HCT116 (cell line): Measurements from ENCODE around the gene ASAP2.

Source experiments
- CTCF ChIP-seq, 3 experiments: fragments of 200-600 bp in 1 of 3; sonication (generic) in 1 of 3; IDR thresholded peaks in 2 of 3; conservative IDR thresholded peaks in 1 of 3; 2 replicates each; pipeline ENCODE4 v1.5.1; 2012 to 2017; ENCODE audit warnings: low read depth in 2 of 3, low read length in 2 of 3, antibody characterized with exemption in 1 of 3, borderline replicate concordance in 1 of 3, control low read depth in 1 of 3, mild to moderate bottlenecking in 1 of 3, mixed read lengths in 1 of 3, mixed run types in 1 of 3, moderate library complexity in 1 of 3; ENCODE audit not compliant: insufficient read depth in 1 of 3
- ELF1 ChIP-seq: IDR thresholded peaks from 2 replicates; pipeline ENCODE4 v1.6.1; 2012; ENCODE audit warnings: low read depth, borderline replicate concordance
- EZH2 ChIP-seq: fragments of 200-600 bp; sonication (generic); IDR thresholded peaks from 2 replicates; pipeline ENCODE4 v1.6.1; 2017; ENCODE audit warnings: antibody characterized with exemption, mixed run types
- JUND ChIP-seq: IDR thresholded peaks from 2 replicates; pipeline ENCODE4 v1.6.1; 2012
- MAX ChIP-seq: IDR thresholded peaks from 2 replicates; pipeline ENCODE4 v1.6.1; 2012
- POLR2A ChIP-seq: IDR thresholded peaks from 2 replicates; pipeline ENCODE4 v1.7.0; 2011; ENCODE audit warnings: borderline replicate concordance; ENCODE audit not compliant: insufficient read depth, insufficient read length; ENCODE audit errors: extremely low read depth
- POLR2AphosphoS5 ChIP-seq: IDR thresholded peaks from 2 replicates; pipeline ENCODE4 v1.6.1; 2011; ENCODE audit warnings: mild to moderate bottlenecking, low read depth, low read length, moderate library complexity
- RAD21 ChIP-seq: IDR thresholded peaks from 2 replicates; pipeline ENCODE4 v1.6.1; 2012; ENCODE audit warnings: low read depth, mild to moderate bottlenecking
- YY1 ChIP-seq: IDR thresholded peaks from 2 replicates; pipeline ENCODE4 v1.6.1; 2011; ENCODE audit warnings: low read length, low read depth, moderate library complexity, mild to moderate bottlenecking; ENCODE audit not compliant: insufficient replicate concordance; ENCODE audit errors: extremely low read depth

GRCh38 chr2:9451231-9451630 is 244.6 kb downstream of the ASAP2 start:
- no peak for TF ChIP-seq POLR2A
- TF ChIP-seq ELF1 = no peak
- no peak for TF ChIP-seq CTCF (IDR thresholded peaks at IDR 0.05 in 2 of 3, conservative IDR thresholded peaks at IDR 0.05 in 1 of 3; ENCODE audit: borderline replicate concordance in 1 of 3, insufficient read depth in 1 of 3, low read depth in 2 of 3, low read length in 2 of 3)
- TF ChIP-seq POLR2AphosphoS5 = no peak
- TF ChIP-seq EZH2 = no peak
- TF ChIP-seq RAD21 = no peak
- TF ChIP-seq YY1 = no peak
- TF ChIP-seq JUND = no peak
- TF ChIP-seq MAX = no peak
